GM06990 (cell line): ENCODE data around the gene ELK3.

Experiments
- DNase-seq: peaks from one replicate; pipeline ENCODE4 v3.0.0-alpha.2; 2011; ENCODE audit not compliant: insufficient read length; ENCODE audit errors: extremely low read depth
- H3K27me3 ChIP-seq: replicated peaks from 2 replicates; pipeline ENCODE4 v1.6.0; 2011; ENCODE audit warnings: low read length; ENCODE audit not compliant: control insufficient read depth, insufficient read depth
- H3K36me3 ChIP-seq: 2 replicates; pipeline ENCODE4 v1.5.1; 2011; ENCODE audit warnings: low read length; ENCODE audit not compliant: control insufficient read depth, insufficient read depth
- H3K4me3 ChIP-seq: replicated peaks from 2 replicates; pipeline ENCODE4 v1.5.1; 2011; ENCODE audit warnings: low read depth, mild to moderate bottlenecking, control low read depth, low read length
- CTCF ChIP-seq: IDR thresholded peaks from 2 replicates; pipeline ENCODE4 v1.5.1; 2011; ENCODE audit warnings: low read length, control low read depth, mild to moderate bottlenecking, inconsistent platforms; ENCODE audit not compliant: insufficient read depth, poor library complexity, severe bottlenecking

The ELK3 gene

GRCh38 chr12:96176575-96176974, 17.6 kb upstream of the ELK3 start:
- H3K36me3 ChIP-seq = no peaks in the 10 kb centered on the region
- no peaks in the 10 kb centered on the region for H3K27me3 ChIP-seq
- DNase-seq = no peak
- H3K4me3 ChIP-seq = no peak overlapping the region
- no peak for TF ChIP-seq CTCF

GRCh38 chr12:96177013-96177412, 17.2 kb upstream of the ELK3 start:
- TF ChIP-seq CTCF = no peak
- H3K4me3 ChIP-seq = no peak overlapping the region
- H3K27me3 ChIP-seq = no peaks in the 10 kb centered on the region
- no peaks in the 10 kb centered on the region for H3K36me3 ChIP-seq
- DNase-seq = peak; percentile 17

- no peak overlapping the region for H3K4me3 ChIP-seq
- H3K27me3 ChIP-seq = no peaks in the 10 kb centered on the region
- no peaks in the 10 kb centered on the region for H3K36me3 ChIP-seq
- no peak for DNase-seq
- TF ChIP-seq CTCF = no peak
Observed at GRCh38 chr12:96183734-96184370, 10.3 kb upstream of the ELK3 start.

- no peak for TF ChIP-seq CTCF
- DNase-seq = no peak
- Histone ChIP-seq H3K27me3 (no peaks in the 10 kb centered on the region), H3K36me3 (no peaks in the 10 kb centered on the region), H3K4me3 (no peak overlapping the region)
Observed at GRCh38 chr12:96185914-96186313, 8.3 kb upstream of the ELK3 start.

- H3K27me3 ChIP-seq = no peaks in the 10 kb centered on the region
- no peak for TF ChIP-seq CTCF
- no peak for DNase-seq
- no peak overlapping the region for H3K4me3 ChIP-seq
- no peaks in the 10 kb centered on the region for H3K36me3 ChIP-seq
Observed at GRCh38 chr12:96186607-96187301, 7.4 kb upstream of the ELK3 start.
